Peyer's patch (tissue), 4 donors: ENCODE results near the gene EDARADD.

Experiments used
- POLR2A ChIP-seq, 2 donors: fragments of 450-650 bp; IDR thresholded peaks; one replicate each; pipeline ENCODE4 v1.5.1; 2017; ENCODE audit warnings: antibody characterized with exemption in 2 of 2, mild to moderate bottlenecking in 2 of 2, moderate library complexity in 2 of 2
- TF ChIP-seq, protein P1 (sequence below), 6 experiments: fragments of 450-650 bp in 4 of 6; fragments of 200-600 bp in 2 of 6; sonication (generic) in 1 of 6; IDR thresholded peaks; one replicate each; pipeline ENCODE4 v1.5.1; 2017 to 2019; ENCODE audit warnings: antibody characterized with exemption in 6 of 6, mild to moderate bottlenecking in 3 of 6, moderate library complexity in 1 of 6

DNA sequence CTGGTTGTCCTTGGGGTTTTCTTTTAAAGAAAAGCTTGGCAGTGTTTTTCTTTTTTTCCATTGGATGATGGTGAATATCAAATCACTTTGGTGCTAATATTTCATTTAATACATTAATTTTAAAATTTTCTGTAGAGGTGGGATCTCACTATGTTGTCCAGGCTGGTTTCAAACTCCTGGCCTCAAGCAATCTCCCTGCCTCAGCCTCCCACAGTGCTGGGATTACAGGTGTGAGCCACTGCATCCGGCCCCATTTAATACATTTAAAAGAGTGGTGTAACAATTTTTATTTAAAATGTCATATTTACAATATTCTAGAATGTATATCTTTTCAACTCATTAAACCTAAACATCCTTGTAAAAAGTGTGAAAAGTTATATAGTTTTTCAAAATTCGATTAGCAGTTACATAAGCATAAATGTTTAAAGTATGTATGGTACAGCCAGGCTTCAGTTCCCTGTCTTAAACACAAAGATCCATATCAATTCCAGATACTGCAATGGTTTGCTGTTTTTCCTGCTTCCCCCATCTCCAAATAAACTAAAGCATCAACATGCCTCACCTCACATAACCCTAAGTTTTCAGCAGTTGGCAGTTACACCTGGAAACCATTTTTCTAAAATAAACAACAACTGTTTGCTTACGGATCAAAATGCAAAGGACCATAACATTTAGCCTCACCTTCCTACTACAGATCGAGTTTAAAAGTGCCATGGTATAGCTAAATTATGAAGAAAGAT lies 120.8 kb downstream of the EDARADD start:
- TF ChIP-seq, protein P1, sequence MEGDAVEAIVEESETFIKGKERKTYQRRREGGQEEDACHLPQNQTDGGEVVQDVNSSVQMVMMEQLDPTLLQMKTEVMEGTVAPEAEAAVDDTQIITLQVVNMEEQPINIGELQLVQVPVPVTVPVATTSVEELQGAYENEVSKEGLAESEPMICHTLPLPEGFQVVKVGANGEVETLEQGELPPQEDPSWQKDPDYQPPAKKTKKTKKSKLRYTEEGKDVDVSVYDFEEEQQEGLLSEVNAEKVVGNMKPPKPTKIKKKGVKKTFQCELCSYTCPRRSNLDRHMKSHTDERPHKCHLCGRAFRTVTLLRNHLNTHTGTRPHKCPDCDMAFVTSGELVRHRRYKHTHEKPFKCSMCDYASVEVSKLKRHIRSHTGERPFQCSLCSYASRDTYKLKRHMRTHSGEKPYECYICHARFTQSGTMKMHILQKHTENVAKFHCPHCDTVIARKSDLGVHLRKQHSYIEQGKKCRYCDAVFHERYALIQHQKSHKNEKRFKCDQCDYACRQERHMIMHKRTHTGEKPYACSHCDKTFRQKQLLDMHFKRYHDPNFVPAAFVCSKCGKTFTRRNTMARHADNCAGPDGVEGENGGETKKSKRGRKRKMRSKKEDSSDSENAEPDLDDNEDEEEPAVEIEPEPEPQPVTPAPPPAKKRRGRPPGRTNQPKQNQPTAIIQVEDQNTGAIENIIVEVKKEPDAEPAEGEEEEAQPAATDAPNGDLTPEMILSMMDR (IDR thresholded peaks at IDR 0.05) = no peak
- no peak for TF ChIP-seq POLR2A (IDR thresholded peaks at IDR 0.05)
